Spleen (tissue), 7 donors: ENCODE measurements around the gene ATXN10.

ENCODE experiments used
- POLR2A ChIP-seq, 3 donors: fragments of 450-650 bp; IDR thresholded peaks; one replicate each; pipeline ENCODE4 v1.5.1; 2017; ENCODE audit warnings: antibody characterized with exemption in 3 of 3, mild to moderate bottlenecking in 1 of 3
- POLR2AphosphoS5 ChIP-seq, 3 donors: sonication (generic); formaldehyde crosslinking; IDR thresholded peaks; one replicate each; pipeline ENCODE4 v1.5.1; 2017; ENCODE audit warnings: antibody characterized with exemption in 3 of 3
- TF ChIP-seq, protein P1 (sequence below), 11 experiments: fragments of 200-600 bp in 7 of 11; fragments of 450-650 bp in 4 of 11; sonication (generic) in 4 of 11; IDR thresholded peaks in 8 of 11; conservative IDR thresholded peaks in 3 of 11; 1 replicate in 7 of 11; 2 replicates in 4 of 11; pipeline versions ENCODE4 v1.4.0 to v1.8.0; 2016 to 2021; ENCODE audit warnings: antibody characterized with exemption in 11 of 11, inconsistent platforms in 4 of 11, mild to moderate bottlenecking in 1 of 11
- donor health status: DM: no; HTN: no; CAD: no; lungs with moderate emphysema.
- donor health status: DM: no; HTN: no; CAD: no.
- donor health status: DM: no; HTN: no; CAD: no.

DNA sequence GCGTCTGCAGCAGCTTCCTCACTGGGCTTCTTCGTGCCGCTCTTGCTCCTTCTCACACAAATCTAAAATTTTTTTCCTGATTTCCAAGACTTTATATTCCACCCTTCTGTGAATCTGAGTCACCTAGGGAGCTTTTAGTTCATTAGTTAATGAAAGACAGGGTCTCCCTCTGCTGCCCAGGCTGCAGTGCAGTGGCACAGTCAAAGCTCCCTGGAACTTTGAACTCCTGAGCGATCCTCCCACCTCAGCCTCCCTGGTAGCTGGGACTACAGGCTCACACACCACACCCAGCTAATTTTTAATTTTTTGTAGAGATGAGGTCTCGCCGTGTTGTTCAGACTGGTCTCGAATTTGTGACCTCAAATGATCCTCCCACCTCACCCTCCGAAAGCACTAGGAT is 116.9 kb downstream of the ATXN10 start:
- no peak for TF ChIP-seq POLR2AphosphoS5 (IDR thresholded peaks at IDR 0.05)
- TF ChIP-seq, protein P1, sequence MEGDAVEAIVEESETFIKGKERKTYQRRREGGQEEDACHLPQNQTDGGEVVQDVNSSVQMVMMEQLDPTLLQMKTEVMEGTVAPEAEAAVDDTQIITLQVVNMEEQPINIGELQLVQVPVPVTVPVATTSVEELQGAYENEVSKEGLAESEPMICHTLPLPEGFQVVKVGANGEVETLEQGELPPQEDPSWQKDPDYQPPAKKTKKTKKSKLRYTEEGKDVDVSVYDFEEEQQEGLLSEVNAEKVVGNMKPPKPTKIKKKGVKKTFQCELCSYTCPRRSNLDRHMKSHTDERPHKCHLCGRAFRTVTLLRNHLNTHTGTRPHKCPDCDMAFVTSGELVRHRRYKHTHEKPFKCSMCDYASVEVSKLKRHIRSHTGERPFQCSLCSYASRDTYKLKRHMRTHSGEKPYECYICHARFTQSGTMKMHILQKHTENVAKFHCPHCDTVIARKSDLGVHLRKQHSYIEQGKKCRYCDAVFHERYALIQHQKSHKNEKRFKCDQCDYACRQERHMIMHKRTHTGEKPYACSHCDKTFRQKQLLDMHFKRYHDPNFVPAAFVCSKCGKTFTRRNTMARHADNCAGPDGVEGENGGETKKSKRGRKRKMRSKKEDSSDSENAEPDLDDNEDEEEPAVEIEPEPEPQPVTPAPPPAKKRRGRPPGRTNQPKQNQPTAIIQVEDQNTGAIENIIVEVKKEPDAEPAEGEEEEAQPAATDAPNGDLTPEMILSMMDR (IDR thresholded peaks at IDR 0.05 in 8 of 11, conservative IDR thresholded peaks at IDR 0.05 in 3 of 11): no peak
- no peak for TF ChIP-seq POLR2A (IDR thresholded peaks at IDR 0.05)
